Fibroblast of gingiva (primary cell): ENCODE measurements around the gene DDB1.

Experiments used
- DNase-seq: peaks from one replicate; pipeline ENCODE4 v3.0.0-alpha.2; 2011; ENCODE audit warnings: low read depth

Gene DDB1

DNA sequence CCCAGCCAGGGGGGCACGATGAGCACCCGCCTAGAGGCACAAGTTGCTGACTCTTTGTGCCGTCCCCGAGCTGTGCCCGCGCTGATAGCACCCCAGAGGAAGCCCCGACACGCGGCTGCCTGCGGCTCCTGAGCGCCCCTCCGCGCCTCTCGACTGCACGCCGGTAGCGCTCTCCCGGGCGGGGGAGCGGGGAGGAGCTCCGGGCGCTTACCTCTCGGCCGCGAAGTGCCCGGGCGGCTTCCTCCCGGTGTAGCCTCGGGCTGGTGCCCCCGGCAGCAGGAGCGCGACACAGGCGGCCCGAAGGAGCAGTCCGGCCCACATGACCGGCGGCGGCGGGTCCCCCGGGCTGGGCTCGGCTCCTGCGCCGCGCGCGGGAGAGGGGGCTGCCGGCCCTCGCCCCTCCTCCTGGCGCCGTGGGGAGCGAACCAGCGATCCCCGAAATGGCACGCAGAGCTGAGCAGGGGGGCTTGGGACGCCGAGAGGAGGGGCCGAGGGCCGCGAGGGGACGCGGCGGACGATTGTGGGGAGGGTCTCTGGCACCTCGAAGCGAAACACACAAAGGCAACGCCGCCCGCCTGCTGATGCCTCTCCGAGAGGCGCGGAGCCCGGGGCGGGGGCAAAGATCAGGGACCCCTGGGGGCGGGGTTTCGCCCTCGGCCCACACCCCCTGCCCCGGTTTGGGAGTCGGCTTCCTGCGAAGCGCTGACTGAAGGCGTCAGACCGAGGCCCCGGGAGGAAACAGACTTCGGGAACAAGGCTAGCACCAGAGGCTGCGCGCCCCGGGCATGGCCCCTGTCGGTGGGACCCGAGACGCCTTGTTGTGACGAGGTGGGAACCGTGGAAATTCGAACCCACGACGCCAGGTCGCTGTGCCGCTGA lies 37.9 kb downstream of the DDB1 start, which contains the start of gene VWCE:
Gene VWCE (minus strand): TSS at position 600 of the 879 bp plus-strand sequence. CDS start 279 bp downstream, at position 321.
- DNase-seq = peak; percentile 28

DNA sequence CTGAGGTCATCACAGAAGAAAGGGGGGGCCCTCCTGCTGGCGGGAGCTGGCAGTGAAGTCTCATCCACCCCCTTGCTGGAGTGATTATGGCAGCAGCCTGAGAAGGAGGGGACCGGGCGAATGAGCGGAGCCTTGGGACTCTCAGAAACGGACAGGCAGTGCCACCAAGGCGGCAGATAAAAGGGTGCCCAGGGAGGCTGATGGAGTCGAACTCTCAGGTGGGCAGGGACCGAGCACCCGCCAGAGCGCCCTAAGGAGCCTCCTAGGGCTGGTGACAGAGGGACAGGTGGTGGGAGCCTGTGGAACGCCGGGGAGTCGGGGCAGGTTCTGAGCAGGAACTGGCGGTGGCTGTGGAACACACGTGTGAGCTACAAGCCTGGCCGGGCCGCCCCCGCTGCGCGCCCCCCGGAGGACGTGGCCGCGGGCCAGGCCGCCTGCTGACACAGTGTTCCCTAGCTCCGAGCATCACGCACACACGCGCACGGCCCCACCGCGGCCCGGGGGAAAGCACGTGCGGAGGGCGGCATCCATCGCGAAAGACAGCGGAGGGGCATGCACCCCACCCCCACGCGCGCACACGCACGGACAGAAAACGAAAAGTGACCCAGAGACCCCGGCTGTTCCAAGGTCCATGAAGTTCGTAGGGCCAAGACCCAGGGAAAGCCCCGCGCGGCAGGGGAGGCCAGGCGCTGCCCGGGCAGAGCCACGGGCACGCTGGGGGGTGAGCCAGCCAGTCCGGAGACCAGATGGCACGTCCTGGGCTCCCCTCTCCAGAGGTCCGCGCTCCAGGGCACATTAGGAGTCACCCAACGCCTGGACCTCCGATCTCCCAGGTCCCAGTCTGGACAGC lies 38.8 kb downstream of the DDB1 start:
- peak; percentile 39 for DNase-seq

DNA sequence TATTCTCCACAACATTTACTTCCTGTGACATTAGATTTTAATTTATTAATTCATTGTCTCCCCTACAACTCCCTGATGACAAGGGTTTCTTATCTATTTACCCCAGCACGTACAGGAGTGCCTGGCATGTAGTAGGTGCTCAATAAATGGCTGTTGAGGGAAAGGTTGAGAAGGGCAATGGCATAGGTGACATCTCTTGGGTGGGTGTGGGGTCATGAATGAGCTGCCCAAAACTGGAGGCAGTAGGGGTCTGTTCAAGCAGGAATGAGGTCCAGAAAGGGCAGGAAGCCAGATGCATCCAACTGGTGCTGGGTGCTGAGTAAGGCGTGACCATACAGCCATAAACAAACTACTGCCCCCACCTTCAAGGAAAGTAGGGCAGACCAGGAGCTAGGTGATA lies 40.5 kb downstream of the DDB1 start:
- no peak for DNase-seq

DNA sequence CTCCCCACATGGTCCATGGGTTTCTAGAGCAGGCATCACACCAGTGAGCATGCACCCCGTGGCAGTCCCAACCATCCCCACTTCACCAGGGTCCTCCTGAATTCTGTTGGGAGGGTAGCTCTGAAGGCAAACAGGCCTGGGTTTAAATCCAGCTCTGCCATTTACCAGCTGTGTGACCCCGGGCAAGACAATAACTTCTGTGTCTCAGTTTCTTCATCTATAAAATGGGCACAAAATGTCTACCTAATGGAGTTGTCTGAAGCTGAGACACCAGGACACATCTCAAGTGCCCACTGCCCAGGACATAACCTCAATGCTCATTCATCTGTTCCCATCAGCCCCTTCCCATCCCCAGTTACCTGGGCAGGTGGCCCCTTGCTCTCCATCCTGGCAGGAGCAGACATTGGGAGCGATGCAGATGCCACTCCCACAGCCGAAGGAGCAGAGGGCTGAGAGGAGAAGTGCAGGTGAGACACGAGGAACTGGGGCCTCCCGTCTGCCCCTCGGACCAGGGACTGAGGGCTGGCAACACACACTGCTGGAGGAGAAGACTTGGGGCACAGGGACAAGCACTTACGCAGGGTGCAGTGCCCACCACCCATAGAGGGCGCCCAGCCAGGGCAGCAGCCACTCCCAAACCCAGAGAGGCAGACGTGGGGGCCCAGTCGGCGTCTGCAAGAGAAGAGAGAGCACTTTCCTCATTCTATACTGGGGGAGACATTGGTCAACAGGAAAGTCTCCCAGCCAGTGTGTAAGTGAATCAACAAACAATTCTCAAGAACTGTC lies 41.8 kb downstream of the DDB1 start:
- no peak for DNase-seq

DNA sequence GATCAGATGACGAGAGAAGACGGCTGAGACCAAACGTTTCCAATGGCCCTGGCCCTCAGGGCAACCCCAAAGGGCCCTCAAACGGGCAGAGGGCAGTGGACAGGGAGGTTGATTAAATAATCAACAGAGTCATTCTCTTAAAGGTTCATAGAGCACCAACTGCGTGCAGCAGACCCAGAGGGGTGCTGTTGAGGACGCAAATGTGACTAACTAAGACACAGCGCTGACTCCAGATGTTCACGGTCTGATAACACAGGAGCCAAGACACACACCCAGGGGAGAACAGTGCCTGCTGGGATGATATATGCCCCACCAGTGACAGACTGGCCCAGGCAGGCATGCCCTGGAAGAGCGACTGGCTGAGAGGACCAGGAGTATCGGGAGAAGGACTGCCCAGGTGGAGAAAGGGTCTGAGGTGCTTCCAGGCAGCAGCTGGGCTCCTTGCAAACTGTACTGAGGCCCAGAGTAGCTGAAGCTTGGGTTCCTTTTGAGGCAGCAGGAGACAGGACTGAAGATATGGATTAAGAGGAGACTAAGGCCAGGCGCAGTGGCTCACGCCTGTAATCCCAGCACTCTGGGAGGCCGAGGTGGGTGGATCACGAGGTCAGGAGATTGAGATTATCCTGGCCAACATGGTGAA lies 45.4 kb downstream of the DDB1 start:
- no peak for DNase-seq

DNA sequence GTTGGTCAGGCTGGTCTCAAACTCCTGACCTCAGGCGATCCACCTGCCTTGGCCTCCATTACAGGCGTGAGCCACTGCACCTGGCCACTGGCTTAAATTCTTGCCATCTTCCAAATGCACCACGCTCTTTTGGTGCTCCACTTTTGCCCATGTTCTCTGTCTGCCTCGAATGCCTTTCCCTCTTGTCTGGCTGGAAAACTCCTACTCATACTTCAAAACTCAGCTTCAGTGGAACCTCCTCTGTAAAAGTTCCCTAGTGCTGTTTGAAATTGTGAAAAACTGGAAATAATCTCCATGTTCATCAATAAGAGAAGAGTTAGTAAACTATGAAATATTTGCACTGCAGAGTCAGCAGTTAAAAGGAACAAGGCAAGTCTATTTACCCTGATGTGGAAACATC lies 49.3 kb downstream of the DDB1 start:
- DNase-seq = no peak

DNA sequence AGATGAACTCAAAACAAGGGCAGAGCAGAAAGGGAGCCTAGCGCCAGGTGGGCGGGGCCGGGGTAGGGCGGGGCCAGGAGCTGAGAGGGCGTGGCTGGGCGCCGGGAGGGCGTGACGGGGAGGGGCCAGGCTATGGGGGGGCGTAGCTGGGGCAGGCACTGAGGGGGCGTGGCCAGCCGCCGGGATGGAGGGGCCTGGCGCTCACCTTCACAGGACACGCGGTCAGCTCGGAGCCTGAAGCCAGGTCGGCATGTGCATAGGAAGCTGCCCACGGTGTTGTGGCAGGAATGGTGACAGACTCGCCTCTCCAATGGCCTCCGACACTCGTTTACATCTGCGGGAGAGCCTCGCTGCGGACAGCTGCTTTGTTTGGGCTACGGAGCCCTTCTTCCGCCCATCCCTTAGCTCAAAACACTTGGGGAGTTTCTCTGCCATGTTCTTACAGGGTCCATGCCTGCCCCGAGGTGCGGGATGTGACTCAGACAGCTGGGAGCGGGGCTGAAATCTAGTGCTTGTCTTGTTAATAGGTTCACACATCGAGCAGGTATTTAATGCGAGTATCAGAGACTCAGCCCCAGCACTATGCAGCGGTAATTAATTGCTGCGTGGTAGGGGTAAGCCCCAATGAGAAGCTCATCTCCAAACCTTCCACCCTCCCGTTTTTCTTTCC lies 51.2 kb downstream of the DDB1 start:
- no peak for DNase-seq

DNA sequence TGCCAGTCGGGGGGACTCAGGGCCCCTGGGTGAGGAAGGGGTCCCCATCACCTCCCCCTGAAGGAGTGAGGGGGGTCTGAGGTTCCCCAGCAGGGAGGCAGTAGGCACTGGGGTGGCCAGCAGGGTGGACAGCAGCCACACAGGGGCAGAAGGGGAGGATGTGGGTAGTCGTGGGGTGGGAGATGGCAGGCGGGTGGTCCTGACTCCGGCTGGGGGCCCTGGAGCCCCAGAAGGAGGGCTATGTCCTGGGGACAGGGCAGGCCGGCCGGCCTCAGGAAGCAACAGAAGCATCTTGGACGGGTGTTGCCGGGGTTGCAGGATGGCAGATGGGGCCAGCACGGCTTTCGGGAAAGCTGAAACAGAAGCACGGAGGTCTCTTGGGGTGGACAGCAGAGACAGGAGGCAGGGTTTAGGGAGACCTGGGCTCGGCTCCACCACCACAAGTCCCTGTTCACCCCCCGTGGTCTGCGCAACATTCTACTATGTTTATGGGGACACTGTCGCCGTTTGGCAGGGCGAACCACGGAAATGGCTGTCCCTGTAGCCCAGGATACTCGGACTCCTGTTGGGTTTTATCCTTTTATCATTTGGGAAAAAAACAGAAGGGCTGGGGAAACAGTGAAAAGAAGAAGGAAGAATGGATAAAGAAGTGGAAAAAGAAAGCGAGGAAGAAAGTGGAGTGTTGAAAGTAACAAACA lies 51.9 kb downstream of the DDB1 start:
- no peak for DNase-seq

DNA sequence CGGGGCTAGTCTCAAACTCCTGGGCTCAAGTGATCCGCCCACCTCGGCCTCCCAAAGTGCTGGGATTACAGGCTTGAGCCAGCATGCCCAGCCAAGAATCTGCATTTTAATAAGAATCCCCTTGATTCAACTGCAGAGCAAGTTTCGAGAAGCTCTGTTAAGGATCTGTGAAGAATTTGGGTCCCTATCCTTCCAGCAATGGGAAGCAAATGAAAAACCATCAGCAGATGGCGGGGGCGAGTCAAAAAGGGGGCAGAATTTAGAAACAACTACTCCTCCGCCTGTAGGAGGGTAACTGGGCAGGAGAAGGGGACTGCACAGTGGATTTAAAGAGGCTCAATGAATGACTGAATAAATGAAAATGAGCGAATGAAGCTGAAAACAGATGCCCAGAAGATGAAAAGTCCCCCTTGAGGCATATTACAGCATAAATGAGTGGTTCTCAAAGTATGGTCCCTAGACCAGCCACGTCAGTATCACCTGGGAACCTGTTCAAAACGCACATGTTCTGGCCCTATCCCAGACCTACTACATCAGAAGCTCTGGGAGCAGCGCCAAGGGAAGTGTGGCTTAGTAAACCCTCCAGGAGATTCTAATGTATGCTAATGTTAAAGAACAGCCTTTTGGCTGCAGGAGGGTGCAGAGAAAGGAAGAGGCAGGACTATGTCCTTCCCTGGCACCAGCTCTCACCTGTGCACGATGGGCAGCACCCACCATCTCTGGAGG lies 52.8 kb downstream of the DDB1 start:
- DNase-seq = no peak

DNA sequence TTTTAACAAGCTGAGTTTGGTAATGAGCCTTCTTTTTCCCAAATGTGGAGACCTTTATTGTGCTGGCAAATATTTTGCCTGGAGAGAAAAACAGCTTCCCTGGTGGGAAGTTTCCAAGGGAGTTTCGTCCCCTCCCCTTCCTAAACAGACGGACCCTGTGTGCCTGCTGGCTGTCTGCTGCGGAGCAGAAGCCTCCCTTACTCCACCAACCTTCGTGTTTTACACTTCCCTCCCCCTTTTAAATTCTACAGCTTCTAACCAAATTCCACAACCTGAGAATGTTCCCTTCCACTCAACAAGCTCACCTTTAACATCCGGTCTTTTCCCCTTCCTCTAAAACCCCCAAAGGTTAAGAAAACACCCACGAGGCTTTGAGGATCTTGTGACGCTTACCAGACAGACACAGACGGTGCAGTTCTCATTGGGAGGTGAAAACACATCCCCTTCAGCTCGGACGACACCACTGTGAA lies 54.9 kb downstream of the DDB1 start:
- DNase-seq = no peak

DNA sequence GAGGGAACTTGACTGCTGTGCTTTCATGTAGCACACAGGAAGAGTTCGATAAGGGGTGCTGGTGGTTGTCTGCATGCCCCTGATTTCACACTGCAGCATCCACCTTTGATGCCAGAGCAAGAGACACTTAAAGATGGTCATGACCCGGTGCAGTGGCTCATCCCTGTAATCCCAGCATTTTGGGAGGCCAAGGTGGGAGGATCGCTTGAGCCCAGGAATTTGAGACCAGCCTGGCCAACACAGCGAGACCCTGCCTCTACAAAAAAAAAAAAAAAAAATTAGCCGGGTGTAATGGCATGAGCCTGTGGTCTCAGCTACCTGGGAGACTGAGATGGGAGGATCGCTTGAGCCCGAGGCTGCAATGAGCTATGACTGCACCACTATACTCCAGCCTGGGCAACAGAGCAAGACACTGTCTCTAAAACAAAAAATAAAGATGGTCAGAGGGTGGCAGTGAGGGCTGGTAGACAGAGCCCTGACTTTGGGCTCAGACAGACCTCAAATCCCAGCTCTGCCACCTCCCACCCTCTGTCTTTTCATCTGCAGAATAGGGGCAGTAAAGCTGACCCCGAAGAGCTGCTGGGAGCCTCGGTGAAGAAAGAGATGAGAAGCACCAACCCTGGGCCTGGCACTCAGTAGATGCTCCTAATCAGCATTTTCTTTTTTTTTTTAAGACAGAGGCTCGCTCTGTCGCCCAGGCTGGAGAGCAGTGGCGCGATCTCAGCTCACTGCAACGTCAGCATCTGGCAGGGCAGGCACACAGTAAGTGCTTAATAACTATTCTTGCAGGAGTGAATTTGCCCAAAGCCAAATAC lies 55.5 kb downstream of the DDB1 start:
- no peak for DNase-seq

DNA sequence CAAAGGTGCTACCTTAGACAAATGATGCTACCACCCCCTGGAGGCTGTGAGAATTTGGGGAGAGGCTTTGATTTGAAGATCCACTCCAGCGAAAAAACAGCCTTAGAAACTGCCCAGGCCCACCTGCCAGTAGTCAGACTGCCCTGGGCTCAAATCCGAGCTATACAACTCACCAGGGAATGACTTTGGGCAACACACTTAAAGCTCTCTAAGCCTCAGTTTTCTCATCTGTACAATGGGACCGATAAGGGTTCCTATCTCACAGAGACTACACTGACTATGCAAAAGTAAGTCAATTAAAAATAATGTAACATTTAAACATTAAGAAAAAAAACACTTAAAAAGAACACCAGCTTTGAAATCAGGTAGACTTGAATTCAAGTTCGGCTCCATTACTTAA lies 57.7 kb downstream of the DDB1 start:
- no peak for DNase-seq

DNA sequence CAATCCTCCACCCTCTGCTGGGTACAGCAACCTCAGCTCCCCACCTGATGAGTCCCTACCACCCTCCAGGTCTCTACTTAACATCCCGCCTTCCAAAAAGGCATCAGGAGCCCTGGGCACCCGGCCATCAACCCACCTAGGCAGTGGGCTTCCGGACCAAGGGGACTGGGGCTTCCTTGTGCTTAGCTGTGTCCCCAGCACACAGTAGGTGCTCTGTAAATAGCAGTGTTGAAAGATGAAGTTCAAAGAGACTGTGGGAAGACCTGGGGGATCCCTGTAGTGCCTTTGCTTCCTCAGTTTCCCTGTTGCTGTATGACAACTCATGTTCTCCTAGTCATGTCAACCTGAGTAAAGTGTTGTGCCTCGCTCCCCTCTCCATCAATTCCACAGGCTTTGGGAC lies 58.8 kb downstream of the DDB1 start:
- no peak for DNase-seq

DNA sequence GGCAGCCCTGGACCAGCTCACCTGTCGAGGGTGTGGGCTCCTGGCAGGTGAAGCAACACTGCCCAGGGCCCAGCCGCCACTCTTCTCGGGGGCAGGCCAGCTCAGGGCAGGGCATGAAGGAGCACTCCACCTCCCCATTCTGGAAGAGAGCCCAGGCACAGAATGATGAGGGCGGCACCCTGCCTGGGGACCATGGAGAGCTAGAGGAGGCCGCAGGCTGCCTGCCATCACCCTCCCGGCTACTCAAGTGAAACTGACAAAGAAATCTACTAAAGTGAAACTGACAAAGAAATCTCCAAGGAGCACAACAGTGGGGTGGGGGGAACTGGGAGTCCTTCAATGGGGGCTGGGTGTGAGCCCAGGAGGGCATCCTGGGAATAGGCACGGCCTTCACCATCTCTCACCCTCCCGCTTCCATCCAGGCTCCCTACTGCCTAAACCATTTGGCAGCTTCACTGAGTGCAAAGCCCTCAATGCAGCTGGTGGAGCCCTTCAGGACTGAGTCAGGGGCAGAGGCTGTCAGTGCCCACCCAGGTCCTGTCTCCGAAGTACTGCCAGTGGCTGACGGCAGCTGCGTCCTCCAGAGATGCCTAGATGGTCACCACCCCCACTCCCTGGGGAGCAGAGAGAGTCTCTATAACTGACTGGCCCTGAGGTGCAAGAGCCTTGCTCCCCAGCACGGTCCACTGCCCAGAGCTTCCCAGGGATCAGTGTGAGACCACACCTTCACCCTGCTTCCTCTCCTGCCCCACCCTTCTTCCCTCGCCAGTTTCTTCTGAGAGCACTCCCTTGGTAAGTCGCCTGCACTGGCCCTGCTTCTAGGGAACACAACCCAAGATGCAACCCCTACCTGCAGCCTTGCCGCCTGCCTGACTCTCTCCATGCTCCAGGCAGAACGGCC lies 59.5 kb downstream of the DDB1 start:
- DNase-seq = no peak

DNA sequence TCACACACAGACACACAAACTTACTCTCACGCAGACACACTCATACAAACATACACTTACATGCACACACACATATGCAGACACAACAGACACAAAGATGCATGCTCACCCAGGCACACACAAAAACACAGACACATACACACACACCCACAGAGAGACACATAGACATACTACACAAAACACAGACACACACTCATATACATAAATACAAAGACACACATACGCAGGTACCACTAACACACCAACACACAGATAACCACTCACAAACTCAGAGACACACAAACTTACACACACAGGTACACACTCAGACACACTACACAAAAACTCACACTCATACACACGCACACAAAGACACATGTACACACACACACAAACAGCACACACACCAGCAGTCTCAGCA lies 60.2 kb downstream of the DDB1 start:
- DNase-seq = no peak

DNA sequence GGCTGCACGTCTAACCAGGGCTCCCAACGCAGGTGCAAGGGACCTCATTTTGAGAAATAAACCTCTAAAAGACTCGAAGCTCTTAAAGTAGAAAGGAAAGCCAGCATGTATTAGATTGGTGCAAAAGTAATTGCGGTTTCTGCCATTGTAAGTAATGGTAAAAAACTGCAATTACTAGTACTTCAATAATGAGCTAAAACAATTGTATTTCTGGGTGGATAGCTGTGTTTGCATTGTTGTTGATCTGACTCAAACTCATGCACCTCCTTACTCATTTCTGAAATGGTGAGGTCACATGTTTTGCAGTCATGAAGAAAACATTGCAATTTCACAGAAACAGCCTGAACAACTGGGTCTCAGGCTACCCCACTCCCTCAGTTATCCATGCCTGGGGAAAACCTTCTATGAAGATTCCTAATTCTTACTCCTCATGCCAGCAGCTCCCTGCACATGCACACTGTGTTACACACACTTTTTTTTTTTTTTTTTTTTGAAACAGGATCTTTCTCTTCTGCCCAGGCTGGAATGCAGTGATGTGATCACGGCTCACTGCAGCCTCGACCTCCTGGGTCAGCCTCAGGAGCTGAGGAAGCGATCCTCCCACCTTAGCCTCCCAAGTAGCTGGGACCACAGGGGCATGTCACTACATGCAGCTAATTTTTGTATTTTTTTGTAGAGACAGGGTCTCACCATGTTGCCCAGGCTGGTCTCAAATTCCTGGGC lies 62.4 kb downstream of the DDB1 start:
- DNase-seq = peak; percentile 10

DNA sequence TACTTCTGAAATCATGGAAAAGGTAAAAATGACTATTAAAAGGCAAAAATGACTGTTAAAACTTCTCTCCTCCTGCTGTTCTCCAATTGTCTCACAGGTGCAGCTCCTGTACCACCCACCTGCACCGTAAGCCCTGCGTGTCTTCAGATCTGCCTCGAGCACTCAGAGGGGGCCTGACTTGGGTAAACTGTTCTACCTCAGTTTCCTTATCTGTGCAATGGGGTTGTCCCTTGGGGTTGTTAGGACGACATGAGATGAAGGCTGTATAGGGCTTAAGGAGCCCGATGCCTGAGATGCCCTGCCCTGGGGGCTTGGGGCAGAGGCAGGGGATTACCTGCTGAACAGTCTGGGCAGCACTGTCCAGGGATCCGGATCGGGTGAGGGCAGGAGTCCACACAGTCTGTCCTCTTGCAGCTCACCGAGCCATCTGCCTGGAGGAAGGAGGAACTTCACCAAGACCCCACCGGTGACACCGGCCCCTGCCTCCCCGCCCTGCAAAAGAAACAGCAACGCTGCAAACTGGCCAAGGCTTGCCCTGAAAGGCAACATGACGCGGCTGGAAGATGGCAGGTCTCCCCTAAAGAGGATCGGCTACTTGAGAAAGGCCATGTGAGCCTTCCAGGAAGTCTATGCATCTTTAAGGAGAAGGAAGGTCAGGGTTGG lies 64.2 kb downstream of the DDB1 start:
- DNase-seq = no peak
